ENCODE results near the gene AK1. TPM values are rescaled to one million over a fixed set of nuclear protein-coding genes. Genes with fewer than 3 reads are reported as not detected.

AK1 gene
- total and polyA plus RNA-seq, 9 of the 15 experiments (the other 6 are each of a cell fraction or from before 2014, with no cell fraction given): 10.1 to 71.8 (median 39.0) TPM

- in situ Hi-C loops (cut with MboI) (no loop called here), intact Hi-C loops (cut with micrococcal nuclease) (no loop called here)
- H3K4me1 ChIP-seq (replicated peaks in 1 of 2; ENCODE audit: control insufficient read depth in 2 of 2, insufficient read depth in 2 of 2, low read length in 2 of 2): peaks cover 0 to 27% of the 10 kb centered on the region in 2 experiments; a peak in 3 of 5 replicates
- DNase-seq (ENCODE audit: extremely low read depth in 1 of 4, low spot score in 3 of 4) (no peak), ATAC-seq (no peak), FAIRE-seq (no peak)
- H3K9me1 ChIP-seq (ENCODE audit: control insufficient read depth, insufficient read depth, low read length): no peaks in the 10 kb centered on the region
- H3K27me3 ChIP-seq (ENCODE audit: control insufficient read depth in 2 of 2, insufficient read depth in 2 of 2, low read length in 2 of 2): no peaks in the 10 kb centered on the region
- TF ChIP-seq RHOXF2B (CRISPR knock-in tag; conservative IDR thresholded peaks at IDR 0.05) (no peak), ETV6 (IDR thresholded peaks at IDR 0.05; ENCODE audit: borderline replicate concordance in 1 of 2, low read depth in 2 of 2, low read length in 1 of 2) (no peak), ETV6 (CRISPR knock-in tag; IDR thresholded peaks at IDR 0.05; ENCODE audit: borderline replicate concordance) (no peak), NCOR1 (IDR thresholded peaks at IDR 0.05) (no peak), ZNF644 (tag; IDR thresholded peaks at IDR 0.05; ENCODE audit: low read depth) (no peak), UBTF (IDR thresholded peaks at IDR 0.05; ENCODE audit: borderline replicate concordance in 1 of 2, low read depth in 2 of 2, low read length in 2 of 2) (no peak), JUNB (CRISPR knock-in tag; conservative IDR thresholded peaks at IDR 0.05) (no peak), MAFF (IDR thresholded peaks at IDR 0.05; ENCODE audit: low read length) (no peak), ZBED1 (IDR thresholded peaks at IDR 0.05) (no peak), KDM1A (IDR thresholded peaks at IDR 0.05) (no peak), WHSC1 (IDR thresholded peaks at IDR 0.05; ENCODE audit: low read length) (no peak), ZC3H11A (IDR thresholded peaks at IDR 0.05; ENCODE audit: low read depth, low read length) (no peak)
- H2AFZ ChIP-seq (ENCODE audit: low read depth, low read length): no peak overlapping the region
- peaks cover 79% of the 10 kb centered on the region for H3K36me3 ChIP-seq (ENCODE audit: control insufficient read depth, insufficient read depth, low read length)
- POLR2A ChIA-PET: interaction anchor here (0.6 to 1.4 kb wide), 7 partner anchors 9 to 149 kb away, joined by 3 to 6 read pairs (median 3); partner anchors contain the start of gene ST6GALNAC4
- WGBS (ENCODE audit: insufficient coverage, low coverage, missing lambda C conversion rate): 95% methylated on average over 3 of the region's 3 CpGs
- H3K9ac ChIP-seq (ENCODE audit: insufficient read depth in 1 of 2, low read depth in 2 of 2, low read length in 2 of 2): no peak overlapping the region
- H3K27ac ChIP-seq (ENCODE audit: extremely low read depth, low read depth, low read length): no peak overlapping the region
- CTCF ChIA-PET (ENCODE audit: low intra/inter-chr PET ratio): no interaction called here
- H3K79me2 ChIP-seq (ENCODE audit: control insufficient read depth, insufficient read depth, low read length): no peaks in the 10 kb centered on the region
- no TSS peak for BruUV-seq (replicated peaks)
- H3K4me3 ChIP-seq: no peak overlapping the region
- no peaks in the 10 kb centered on the region for H4K20me1 ChIP-seq (replicated peaks; ENCODE audit: control insufficient read depth, insufficient read depth, low read length)
- no peak overlapping the region for H3K4me2 ChIP-seq (ENCODE audit: insufficient read depth, low read length)
- peaks cover 4% of the 10 kb centered on the region for H3K9me3 ChIP-seq (replicated peaks; ENCODE audit: control insufficient read depth, insufficient read depth, low read depth, low read length)
Observed at GRCh38 chr9:127890053-127890452, 12.6 kb upstream of the AK1 start.
